Endothelial cell of umbilical vein (primary cell): ENCODE results near the gene ADARB1. TPM values are rescaled to one million over a fixed set of nuclear protein-coding genes. Genes with fewer than 3 reads are reported as not detected.
A peak's percentile ranks its signal among the peaks of the same experiment; 100 is the strongest.

ENCODE experiments used
- BruUV-seq: library from RNA; stranded (reverse); fragments of 400-500 nt; replicated peaks from 2 replicates; lab custom pipeline; 2021; lab: Mats Ljungman, UMichigan
- CTCF ChIA-PET: fragments of 300-600, 350-600 bp; sonication (Branson Sonifier 250); formaldehyde crosslinking; loops from one replicate; lab custom pipeline; 2021; ENCODE audit warnings: antibody characterized with exemption, inconsistent platforms; lab: Charles Lee
- POLR2A ChIA-PET: fragments of 300-600, 350-600 bp; sonication (Branson Sonifier 250); formaldehyde crosslinking; loops from one replicate; lab custom pipeline; 2021; ENCODE audit warnings: antibody characterized with exemption, inconsistent platforms; lab: Charles Lee
- DNase-seq: peaks from one replicate; pipeline ENCODE4 v3.0.0-alpha.2; 2011; ENCODE audit warnings: low read depth, low spot score
- FAIRE-seq: peaks from 2 replicates; lab custom pipeline; 2011; peaks lifted over from hg19 to GRCh38; lab: Jason Lieb, UNC
- H2AFZ ChIP-seq: 2 replicates; pipeline ENCODE4 v1.6.0; 2012; ENCODE audit warnings: low read depth, low read length, control low read depth, inconsistent platforms
- H3K27ac ChIP-seq: 2 replicates; pipeline ENCODE4 v1.5.1; 2011; ENCODE audit warnings: low read depth, mild to moderate bottlenecking, control low read depth, low read length, moderate library complexity; ENCODE audit not compliant: insufficient read depth
- H3K27me3 ChIP-seq, 2 experiments: 2 replicates each; pipeline versions ENCODE4 v1.6.0 to v1.6.1; 2011; ENCODE audit warnings: low read length in 2 of 2, mixed read lengths in 1 of 2; ENCODE audit not compliant: control insufficient read depth in 2 of 2, insufficient read depth in 2 of 2
- H3K36me3 ChIP-seq, 2 experiments: 2 replicates in 1 of 2; 3 replicates in 1 of 2; pipeline ENCODE4 v1.5.1; 2011; ENCODE audit warnings: low read length in 2 of 2, mild to moderate bottlenecking in 1 of 2, moderate library complexity in 1 of 2; ENCODE audit not compliant: control insufficient read depth in 2 of 2, insufficient read depth in 2 of 2; ENCODE audit errors: extremely low read depth in 1 of 2
- H3K4me1 ChIP-seq: 3 replicates; pipeline ENCODE4 v1.5.1; 2011; ENCODE audit warnings: mild to moderate bottlenecking, low read length; ENCODE audit not compliant: control insufficient read depth, insufficient read depth; ENCODE audit errors: extremely low read depth
- H3K4me2 ChIP-seq: 2 replicates; pipeline ENCODE4 v1.6.1; 2011; ENCODE audit warnings: low read length, control low read depth, mixed read lengths; ENCODE audit not compliant: insufficient read depth
- H3K4me3 ChIP-seq, 3 experiments: fragments of 200-600 bp in 1 of 3; sonication (generic), shearing (Covaris generic) in 1 of 3; replicated peaks in 1 of 3; 2 replicates each; pipeline ENCODE4 v1.5.1; 2011 to 2016; ENCODE audit warnings: control low read depth in 3 of 3, low read length in 3 of 3, mild to moderate bottlenecking in 2 of 3, inconsistent platforms in 1 of 3, low read depth in 1 of 3, moderate library complexity in 1 of 3; ENCODE audit not compliant: insufficient read depth in 1 of 3
- H3K79me2 ChIP-seq: 2 replicates; pipeline ENCODE4 v1.6.0; 2012; ENCODE audit warnings: low read length, inconsistent platforms; ENCODE audit not compliant: control insufficient read depth, insufficient read depth
- H3K9ac ChIP-seq: replicated peaks from 2 replicates; pipeline ENCODE3; 2011; ENCODE audit warnings: low read length, control low read depth; ENCODE audit not compliant: insufficient read depth; ENCODE audit errors: extremely low read depth
- H3K9me1 ChIP-seq: replicated peaks from 3 replicates; pipeline ENCODE4 v1.6.0; 2011; ENCODE audit warnings: mild to moderate bottlenecking, low read length; ENCODE audit not compliant: control insufficient read depth, insufficient read depth; ENCODE audit errors: extremely low read depth
- H3K9me3 ChIP-seq: replicated peaks from 2 replicates; pipeline ENCODE4 v1.5.1; 2012; ENCODE audit warnings: low read length, inconsistent platforms; ENCODE audit not compliant: control insufficient read depth, insufficient read depth
- H4K20me1 ChIP-seq: replicated peaks from 2 replicates; pipeline ENCODE3; 2011; ENCODE audit warnings: mild to moderate bottlenecking, low read length; ENCODE audit not compliant: control insufficient read depth, insufficient read depth; ENCODE audit errors: extremely low read depth
- CTCF ChIP-seq, 2 donors: IDR thresholded peaks; 1 replicate in 1 of 2; 2 replicates in 1 of 2; pipeline ENCODE4 v1.5.1; 2011; ENCODE audit warnings: low read length in 2 of 2, mild to moderate bottlenecking in 2 of 2, moderate library complexity in 2 of 2, control low read depth in 1 of 2, inconsistent platforms in 1 of 2, low read depth in 1 of 2; ENCODE audit not compliant: insufficient read depth in 1 of 2; ENCODE audit errors: extremely low read depth in 1 of 2
- EZH2 ChIP-seq: IDR thresholded peaks from 2 replicates; pipeline ENCODE4 v1.6.1; 2012; ENCODE audit warnings: borderline replicate concordance, low read depth, mild to moderate bottlenecking, moderate library complexity, low read length, inconsistent platforms; ENCODE audit not compliant: severe bottlenecking
- FOS ChIP-seq: IDR thresholded peaks from 2 replicates; pipeline ENCODE4 v1.6.1; 2011; ENCODE audit warnings: mild to moderate bottlenecking, low read length, moderate library complexity, borderline replicate concordance; ENCODE audit not compliant: insufficient read depth
- GATA2 ChIP-seq: IDR thresholded peaks from 2 replicates; pipeline ENCODE4 v1.7.0; 2011; ENCODE audit warnings: low read depth, mild to moderate bottlenecking, moderate library complexity, mixed read lengths, low read length; ENCODE audit not compliant: insufficient read length, insufficient read depth
- JUN ChIP-seq: IDR thresholded peaks from 2 replicates; pipeline ENCODE4 v1.6.1; 2011; ENCODE audit warnings: borderline replicate concordance, low read depth; ENCODE audit not compliant: insufficient read length, insufficient read depth
- MAX ChIP-seq: IDR thresholded peaks from 2 replicates; pipeline ENCODE4 v1.6.1; 2011; ENCODE audit not compliant: insufficient read depth, insufficient read length
- MYC ChIP-seq: IDR thresholded peaks from one replicate; pipeline ENCODE4 v1.6.1; 2011; ENCODE audit warnings: mild to moderate bottlenecking, low read depth, low read length
- POLR2A ChIP-seq: IDR thresholded peaks from 2 replicates; pipeline ENCODE4 v1.6.1; 2012; ENCODE audit warnings: low read depth, mild to moderate bottlenecking, control low read depth, low read length
- POLR2AphosphoS5 ChIP-seq: IDR thresholded peaks from 2 replicates; pipeline ENCODE4 v1.6.1; 2012; ENCODE audit warnings: low read depth, mild to moderate bottlenecking, control low read depth, low read length, moderate library complexity; ENCODE audit not compliant: insufficient read depth
- dilution Hi-C: fragments of 300-500 bp; cut with MboI; formaldehyde crosslinking; loops from one replicate; pipeline ENCODE4 v1.15.0; 2019; ENCODE audit warnings: low sequenced_read_pairs; ENCODE audit not compliant: extremely low pct_ligation_motif_present
- intact Hi-C: fragments of 100-400 bp; cut with micrococcal nuclease; formaldehyde crosslinking; loops from one replicate; pipeline ENCODE4 v1.10.0; 2022
- polyA plus RNA-seq, 4 experiments: library from polyadenylated mRNA; depleted of rRNA in 3 of 4; stranded (reverse) in 3 of 4; unstranded in 1 of 4; fragments of >200 nt; gene quantifications; 2 replicates each; pipeline versions ENCODE4 v1.2.1 to v1.2.3, GENCODE V29; 2011 to 2012; ENCODE audit warnings: missing spikeins in 1 of 4
- total RNA-seq: library from RNA; stranded (reverse); gene quantifications from 2 replicates; pipeline ENCODE4 v1.2.3, GENCODE V29; 2021

ADARB1 gene
- total and polyA plus RNA-seq, 2 donors (not counting 3 experiments of a cell fraction or from before 2014, with no cell fraction given) = 32.5 to 54.3 TPM

GRCh38 chr21:45248301-45248892, 174.0 kb downstream of the ADARB1 start:
- Histone ChIP-seq H3K4me1 (no peaks in the 10 kb centered on the region), H3K27ac (no peak overlapping the region), H3K36me3 (no peaks in the 10 kb centered on the region), H3K9me3 (no peaks in the 10 kb centered on the region), H3K27me3 (peaks cover 3 to 22% of the 10 kb centered on the region in 2 experiments), H3K79me2 (no peaks in the 10 kb centered on the region), H3K9ac (no peak overlapping the region), H3K4me3 (no peak overlapping the region), H3K9me1 (no peaks in the 10 kb centered on the region), H4K20me1 (no peaks in the 10 kb centered on the region), H2AFZ (peak overlapping the region; percentile 72), H3K4me2 (peak overlapping the region; percentile 32)
- intact Hi-C loops (no loop called here), dilution Hi-C loops (no loop called here)
- TF ChIP-seq POLR2A = no peak
- TF ChIP-seq EZH2 = no peak
- no peak for TF ChIP-seq JUN
- TF ChIP-seq FOS = no peak
- no peak for TF ChIP-seq GATA2
- TF ChIP-seq POLR2AphosphoS5 = no peak
- TF ChIP-seq MYC = no peak
- no peak for TF ChIP-seq CTCF (IDR thresholded peaks at IDR 0.05; ENCODE audit: extremely low read depth in 1 of 2, insufficient read depth in 1 of 2, low read depth in 1 of 2, low read length in 2 of 2)
- TF ChIP-seq MAX = no peak
- POLR2A ChIA-PET = no interaction called here
- CTCF ChIA-PET = interaction anchor here (0.9 to 1.6 kb wide), 3 partner anchors 9 to 110 kb away, joined by 3 to 5 read pairs (median 4); no protein-coding TSS in a partner anchor
- FAIRE-seq (no peak), DNase-seq (no peak)
- BruUV-seq = no TSS peak
